T-helper 22 cell (primary cell): ENCODE measurements around the gene FAAH.

Experiments
- DNase-seq: peaks from one replicate; pipeline ENCODE4 v3.0.0-alpha.2; 2020; ENCODE audit warnings: low read depth

FAAH gene

GRCh38 chr1:46449223-46450159 lies 55.4 kb downstream of the FAAH start:
- no peak for DNase-seq

GRCh38 chr1:46450160-46450517 lies 56.0 kb downstream of the FAAH start:
- no peak for DNase-seq

- no peak for DNase-seq
Observed at GRCh38 chr1:46451948-46452930, 58.1 kb downstream of the FAAH start.

GRCh38 chr1:46452931-46453325 lies 58.8 kb downstream of the FAAH start:
- no peak for DNase-seq

- DNase-seq, result no peak
Observed at GRCh38 chr1:46453449-46453848, 59.3 kb downstream of the FAAH start.

GRCh38 chr1:46455951-46456350 lies 61.8 kb downstream of the FAAH start:
- DNase-seq, result no peak

- DNase-seq, result no peak
Observed at GRCh38 chr1:46456411-46456963, 62.4 kb downstream of the FAAH start.

GRCh38 chr1:46457178-46457577 lies 63.1 kb downstream of the FAAH start:
- DNase-seq, result no peak

GRCh38 chr1:46458190-46458589 lies 64.1 kb downstream of the FAAH start:
- no peak for DNase-seq

- no peak for DNase-seq
Observed at GRCh38 chr1:46458846-46459245, 64.7 kb downstream of the FAAH start.

GRCh38 chr1:46459315-46459714 lies 65.2 kb downstream of the FAAH start:
- DNase-seq, result no peak

GRCh38 chr1:46461017-46461808 lies 67.1 kb downstream of the FAAH start:
- DNase-seq, result no peak

GRCh38 chr1:46461809-46462448 lies 67.8 kb downstream of the FAAH start:
- no peak for DNase-seq
